HepG2 (cell line): ENCODE results near the gene SYCE3. TPM values are rescaled to one million over a fixed set of nuclear protein-coding genes. Genes with fewer than 3 reads are reported as not detected.

Experiments
- KDM5B ChIP-seq: sonication (generic); formaldehyde crosslinking; IDR thresholded peaks from 2 replicates; pipeline ENCODE4 v1.4.0; 2020; ENCODE audit warnings: missing genetic modification reagents, mild to moderate bottlenecking, borderline replicate concordance
- KLF11 ChIP-seq: IDR thresholded peaks from 2 replicates; pipeline ENCODE4 v1.6.1; 2016; ENCODE audit warnings: missing compliant biosample characterization
- NONO ChIP-seq, 2 experiments: fragments of 450-650 bp in 1 of 2; sonication (generic) in 1 of 2; formaldehyde crosslinking in 1 of 2; IDR thresholded peaks in 1 of 2; conservative IDR thresholded peaks in 1 of 2; 2 replicates each; pipeline versions ENCODE4 v1.6.1 to v1.8.0; 2017 to 2022; ENCODE audit warnings: mild to moderate bottlenecking in 1 of 2, missing genetic modification reagents in 1 of 2, moderate library complexity in 1 of 2
- PATZ1 ChIP-seq: sonication (generic); formaldehyde crosslinking; IDR thresholded peaks from 2 replicates; pipeline ENCODE4 v1.4.0; 2020; ENCODE audit warnings: missing genetic modification reagents
- PREB ChIP-seq: sonication (generic); formaldehyde crosslinking; IDR thresholded peaks from 2 replicates; pipeline ENCODE4 v1.4.0; 2020; ENCODE audit warnings: missing genetic modification reagents
- ZNF780A ChIP-seq: sonication (generic); formaldehyde crosslinking; IDR thresholded peaks from 2 replicates; pipeline ENCODE4 v1.8.0; 2022; ENCODE audit warnings: mild to moderate bottlenecking, missing genetic modification reagents, moderate library complexity
- ZSCAN12 ChIP-seq: sonication (generic); formaldehyde crosslinking; IDR thresholded peaks from 2 replicates; pipeline ENCODE4 v1.9.0; 2021; ENCODE audit warnings: mild to moderate bottlenecking, missing genetic modification reagents
- polyA plus RNA-seq, 8 experiments: library from polyadenylated mRNA; depleted of rRNA in 3 of 8; stranded (reverse) in 7 of 8; unstranded in 1 of 8; fragments of >200 nt; fragmentation: Illumina TruSeq in 4 of 8; extraction: Trizol in 4 of 8; gene quantifications; 2 replicates each; pipeline versions ENCODE4 v1.2.1 to v1.2.3, GENCODE V29; 2011 to 2016; ENCODE audit warnings: low read depth in 4 of 8, missing spikeins in 1 of 8, mixed read lengths in 1 of 8; ENCODE audit not compliant: insufficient read depth in 1 of 8
- total RNA-seq, 5 experiments: library from RNA; depleted of rRNA; stranded (reverse); fragments of >200 nt; fragmentation: Illumina TruSeq; extraction: Trizol; gene quantifications; 2 replicates each; pipeline ENCODE4 v1.2.3, GENCODE V29; 2016; ENCODE audit warnings: low read depth in 1 of 5

SYCE3 gene
- total and polyA plus RNA-seq, 2 of the 13 experiments (the other 11 are each of a cell fraction or from before 2014, with no cell fraction given) = not detected

GRCh38 chr22:50527921-50528681 lies 34.6 kb downstream of the SYCE3 start (continued):
- no peak for TF ChIP-seq ZNF780A (CRISPR knock-in tag)
- TF ChIP-seq PATZ1 = no peak
- no peak for TF ChIP-seq KDM5B (CRISPR knock-in tag)
- TF ChIP-seq PREB = no peak
- no peak for TF ChIP-seq ZSCAN12 (CRISPR knock-in tag)
- no peak for TF ChIP-seq NONO (IDR thresholded peaks at IDR 0.05)
- TF ChIP-seq NONO (CRISPR knock-in tag; conservative IDR thresholded peaks at IDR 0.05) = no peak
- no peak for TF ChIP-seq KLF11 (CRISPR knock-in tag)
